DMS114 treated with DMSO at 0.1 percent for 48 hours (cell line): ENCODE results near the gene UPB1.
"Not testable (repeated sequence)": the region's sequence is repeated elsewhere in the genome, so short reads cannot be mapped to it uniquely, and the experiment has no call there.

Experiments
- DNase-seq: peaks from one replicate; lab custom pipeline; 2025; ENCODE audit not compliant: unreplicated experiment; lab: John Stamatoyannopoulos, UW

Gene UPB1

DNA sequence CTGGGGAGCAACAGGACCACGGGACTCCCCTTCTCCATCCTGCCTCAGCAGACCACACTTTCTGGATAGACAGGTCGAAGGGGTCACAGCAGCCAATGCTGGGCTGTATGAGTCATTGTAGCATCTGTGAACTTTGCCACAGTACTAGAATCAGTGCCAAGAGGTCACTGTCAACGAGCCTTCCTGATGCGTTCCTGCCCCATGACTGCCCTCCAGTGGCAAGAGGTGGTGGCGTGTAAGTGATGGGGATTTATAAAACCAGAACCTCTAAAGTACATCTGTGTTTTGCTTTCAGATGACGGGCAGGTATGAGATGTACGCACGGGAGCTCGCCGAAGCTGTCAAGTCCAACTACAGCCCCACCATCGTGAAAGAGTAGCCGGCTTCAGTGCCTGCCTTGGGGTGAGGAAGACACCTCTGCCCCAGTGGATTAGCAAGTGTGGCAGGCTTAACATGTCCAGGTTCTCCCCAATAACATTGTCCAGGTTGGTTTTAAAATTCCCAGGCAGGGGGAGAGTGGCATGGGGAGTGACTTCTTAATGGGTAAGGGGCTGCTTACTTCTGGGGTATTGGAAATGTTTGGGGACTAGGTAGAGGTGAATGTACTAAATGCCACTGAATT, 30.4 kb downstream of the UPB1 start:
- peak; percentile 16 for DNase-seq

DNA sequence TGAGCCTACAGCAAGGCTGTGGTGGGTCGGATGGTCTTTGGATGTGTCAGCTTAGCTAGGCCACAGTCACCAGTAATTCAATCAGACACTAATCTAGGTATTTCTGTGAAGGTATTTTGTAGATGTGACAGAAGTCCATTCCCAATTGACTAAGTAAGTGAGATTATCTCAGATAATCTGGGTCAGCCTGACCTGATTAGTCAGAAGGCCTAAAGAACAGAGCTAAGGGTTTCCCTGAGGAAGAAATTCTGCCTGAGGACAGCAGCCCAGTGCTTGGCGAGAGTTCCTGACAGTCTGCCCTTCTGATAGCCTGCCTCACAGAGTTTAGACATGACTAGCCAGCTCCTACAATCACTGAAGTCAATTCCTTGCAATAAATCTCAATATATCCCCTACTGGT, 31.1 kb downstream of the UPB1 start:
- DNase-seq, result no peak

DNA sequence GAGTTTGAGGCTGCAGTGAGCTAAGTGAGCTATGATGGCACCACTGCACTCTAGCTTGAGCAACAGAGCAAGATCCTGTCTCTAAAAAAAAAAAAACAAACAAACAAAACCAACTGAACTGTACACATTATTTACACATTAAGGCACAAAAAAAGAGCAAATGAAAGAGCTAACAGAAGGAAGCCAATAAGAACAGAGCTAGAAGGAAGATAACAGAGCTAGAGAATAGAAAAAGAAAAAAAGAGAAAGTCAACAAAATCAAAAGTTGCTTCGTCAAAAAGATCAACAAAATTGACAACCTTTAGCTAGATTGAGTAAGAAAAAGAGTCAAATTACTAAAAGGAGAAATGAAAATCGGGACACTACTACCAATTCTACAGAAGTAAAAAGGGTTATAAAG, 34.8 kb downstream of the UPB1 start:
- no peak for DNase-seq

DNA sequence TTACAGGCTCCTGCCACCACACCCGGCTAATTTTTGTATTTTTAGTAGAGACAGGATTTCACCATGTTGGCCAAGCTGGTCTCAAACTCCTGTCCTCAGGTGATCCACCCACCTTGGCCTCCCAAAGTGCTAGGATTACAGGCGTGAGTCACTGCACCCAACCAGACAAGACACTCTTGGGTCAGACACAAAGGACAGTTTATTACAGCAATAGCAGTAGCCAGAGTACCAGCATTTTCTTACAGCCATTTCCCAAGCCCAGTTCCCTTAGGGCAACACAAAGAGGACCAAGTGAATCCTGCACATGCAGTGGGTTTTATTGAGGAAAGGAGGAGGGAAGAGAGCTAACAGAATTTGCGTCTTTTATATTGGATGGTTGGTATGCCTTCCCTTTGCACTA, 35.8 kb downstream of the UPB1 start:
- not testable (repeated sequence) for DNase-seq

DNA sequence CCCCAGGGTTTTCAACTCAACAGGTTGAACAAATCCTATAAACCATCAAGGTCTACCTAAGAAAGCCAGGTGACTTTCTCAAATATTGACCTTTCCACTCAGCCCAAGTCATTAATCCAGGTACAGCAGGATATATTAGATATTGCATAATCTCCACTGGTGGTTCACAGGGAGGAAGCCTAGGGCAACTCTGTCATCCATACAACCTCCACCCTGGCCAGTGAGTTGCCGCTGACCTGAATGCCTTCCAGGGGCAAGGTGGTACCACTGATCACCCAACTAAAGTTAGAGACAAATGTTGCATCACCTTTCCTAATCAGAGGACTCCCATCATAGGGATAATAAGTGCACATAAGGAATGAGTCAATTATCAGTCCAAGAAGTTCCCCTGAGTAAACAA, 36.9 kb downstream of the UPB1 start:
- DNase-seq, result no peak

DNA sequence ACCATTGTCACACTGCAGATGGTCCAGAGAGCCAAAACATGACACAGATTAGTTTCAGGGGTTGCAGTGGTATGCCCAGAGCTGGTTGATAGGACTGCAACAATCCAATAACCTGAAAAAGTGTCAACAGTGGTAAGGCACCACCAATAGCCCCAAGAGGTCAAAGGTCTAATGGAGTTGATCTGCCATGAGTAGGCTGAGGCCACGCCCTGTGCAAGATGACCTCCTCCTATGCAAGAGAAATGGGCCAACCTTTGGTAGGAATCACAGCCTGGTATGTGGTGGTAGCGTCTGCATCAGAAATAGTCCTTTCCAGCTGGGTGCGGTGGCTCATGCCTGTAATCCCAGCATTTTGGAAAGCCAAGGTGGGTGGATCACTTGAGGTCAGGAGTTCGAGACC, 40.2 kb downstream of the UPB1 start:
- no peak for DNase-seq

DNA sequence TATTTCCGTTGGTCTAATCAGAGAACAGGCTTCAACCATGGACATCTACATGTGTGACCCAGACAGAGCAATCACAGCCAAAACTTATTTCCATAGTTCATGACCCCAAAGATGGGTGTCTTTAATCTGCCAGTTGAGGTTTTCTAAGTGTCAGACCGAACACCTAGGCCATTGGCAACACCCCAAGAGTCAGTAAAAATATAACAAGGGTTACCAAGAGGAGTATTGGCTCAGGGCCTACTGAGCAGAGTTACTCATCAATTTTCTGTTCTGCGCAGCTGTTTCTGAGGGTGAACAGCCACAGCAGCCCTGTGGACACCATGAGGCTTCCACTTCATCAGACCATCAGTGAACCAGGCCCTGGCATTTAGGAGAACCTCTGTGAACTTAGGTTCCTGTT, 41.0 kb downstream of the UPB1 start:
- no peak for DNase-seq

DNA sequence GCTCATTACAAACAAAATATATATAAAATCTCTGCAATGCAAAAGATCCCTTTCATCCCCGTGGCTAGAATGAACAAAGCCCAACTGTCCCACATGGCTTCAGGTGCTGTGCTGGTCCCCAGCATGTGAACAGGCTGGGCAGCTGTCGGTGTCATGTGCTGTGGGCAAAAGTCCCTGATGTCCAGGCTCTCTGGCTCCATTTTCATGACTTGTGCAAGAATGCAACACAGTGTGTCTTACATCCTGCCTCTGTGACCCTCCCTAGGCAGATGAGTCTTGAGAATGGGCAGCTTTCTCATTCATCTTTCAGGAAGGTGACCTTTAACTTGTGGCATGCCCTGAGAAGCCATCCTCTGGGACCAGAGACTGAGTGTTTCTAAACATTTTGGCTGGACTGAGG, 45.3 kb downstream of the UPB1 start:
- DNase-seq, result no peak

DNA sequence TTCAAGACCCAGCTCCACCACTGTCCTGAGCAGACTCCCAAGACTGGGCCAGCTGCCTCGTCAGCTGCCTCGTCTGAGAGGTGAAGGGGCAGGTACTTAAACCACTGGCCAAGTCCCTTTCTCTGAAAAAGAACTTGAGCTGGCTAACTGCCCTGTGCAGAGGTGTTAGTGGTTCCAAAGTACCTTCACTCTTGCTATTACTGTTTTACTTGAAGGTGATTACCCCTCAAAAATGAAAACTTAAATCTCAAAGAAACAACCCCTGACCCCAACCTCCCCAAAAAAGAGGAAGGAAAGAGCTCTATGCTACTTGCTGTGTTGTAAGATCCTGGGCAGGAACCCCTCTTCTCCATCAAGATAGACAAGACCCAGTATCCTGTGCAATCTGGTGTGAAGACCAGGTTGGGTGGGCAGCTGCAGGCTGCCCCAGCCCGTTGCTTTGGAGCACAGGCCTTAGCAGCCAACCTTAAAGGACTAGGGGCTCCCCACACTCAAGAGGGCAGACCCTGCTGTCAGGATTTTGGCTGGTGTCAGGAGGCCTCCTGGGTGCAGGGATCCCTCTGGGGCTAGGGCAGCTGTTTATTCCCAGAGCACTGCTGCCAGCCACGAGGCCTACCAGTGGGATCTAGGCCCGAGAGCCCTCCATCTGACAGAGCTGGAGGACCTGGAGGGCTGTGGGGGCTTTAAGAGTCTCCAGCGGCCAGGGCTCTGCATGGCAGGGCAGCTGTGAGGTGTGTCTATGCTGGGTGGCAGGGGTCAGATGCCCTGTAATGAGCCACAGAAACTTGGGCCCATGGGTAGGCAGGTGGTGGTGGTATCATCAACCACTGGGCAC, 46.8 kb downstream of the UPB1 start:
- no peak for DNase-seq

DNA sequence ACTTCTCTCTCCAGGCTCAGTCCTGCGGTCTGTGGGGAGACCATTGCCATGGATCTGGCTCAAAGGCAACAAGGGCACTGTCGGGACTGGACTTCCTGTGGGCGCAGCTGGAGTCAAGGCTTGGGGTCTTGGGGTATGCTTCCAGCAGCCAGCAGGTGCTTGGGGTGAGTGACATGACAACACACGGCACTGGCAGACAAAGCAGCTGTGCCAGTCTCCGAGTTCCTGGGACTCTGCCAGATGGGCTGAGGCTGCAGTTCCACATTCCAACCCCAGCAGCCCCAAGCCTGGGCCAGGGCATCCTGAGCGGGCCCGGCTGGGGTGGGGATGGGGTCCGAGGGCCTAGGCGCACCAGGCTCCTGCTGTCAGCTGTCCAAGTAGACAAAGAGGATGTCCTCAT, 47.5 kb downstream of the UPB1 start:
- no peak for DNase-seq

DNA sequence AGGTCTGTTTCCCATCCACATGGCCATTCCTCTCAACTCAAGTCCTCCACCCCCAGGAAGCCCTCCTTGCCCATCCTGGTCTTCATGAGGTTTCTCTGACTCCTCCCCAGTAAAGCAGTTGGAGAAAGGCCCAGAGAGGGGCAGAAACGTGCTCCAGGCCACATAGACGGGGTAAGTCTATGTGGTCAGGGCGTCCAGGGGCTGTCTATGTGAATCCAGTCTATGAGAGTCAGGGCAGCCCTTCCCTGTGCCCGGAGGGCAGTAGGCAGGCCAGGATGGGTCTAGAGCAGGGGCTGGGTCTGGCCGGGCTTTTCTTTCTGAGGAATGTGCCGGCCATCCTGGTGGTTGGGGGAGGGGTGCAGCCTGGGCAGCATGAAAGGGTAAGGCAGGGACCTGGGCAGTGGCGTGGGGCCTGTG, 48.1 kb downstream of the UPB1 start:
- no peak for DNase-seq

DNA sequence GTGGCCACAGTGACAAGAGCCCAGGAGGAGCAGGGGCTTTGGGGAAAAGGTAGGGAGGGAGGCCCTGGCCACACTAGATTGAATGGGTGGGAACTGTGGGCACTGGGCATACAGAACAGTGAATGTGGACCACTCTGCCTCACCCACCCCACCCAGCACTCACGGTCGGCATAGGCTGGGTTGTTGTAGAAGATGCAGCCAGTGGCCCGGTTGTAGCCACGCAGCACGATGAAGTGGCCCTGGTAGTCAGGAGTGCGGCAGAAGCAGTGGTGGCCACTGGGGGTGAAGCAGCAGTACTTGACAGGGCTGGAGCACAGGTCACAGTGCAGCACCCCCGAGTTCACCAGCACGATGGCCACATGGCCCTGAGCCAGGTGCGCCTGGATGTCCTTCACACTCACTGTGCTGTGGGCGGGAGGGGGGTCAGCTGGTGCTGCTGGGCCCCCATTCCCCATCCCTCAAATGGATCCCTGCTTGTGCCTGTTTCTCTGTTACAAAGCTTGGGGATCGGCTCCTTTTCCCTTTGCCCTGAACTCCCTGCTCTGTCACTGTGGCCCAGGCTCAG, 48.6 kb downstream of the UPB1 start:
- DNase-seq, result no peak

DNA sequence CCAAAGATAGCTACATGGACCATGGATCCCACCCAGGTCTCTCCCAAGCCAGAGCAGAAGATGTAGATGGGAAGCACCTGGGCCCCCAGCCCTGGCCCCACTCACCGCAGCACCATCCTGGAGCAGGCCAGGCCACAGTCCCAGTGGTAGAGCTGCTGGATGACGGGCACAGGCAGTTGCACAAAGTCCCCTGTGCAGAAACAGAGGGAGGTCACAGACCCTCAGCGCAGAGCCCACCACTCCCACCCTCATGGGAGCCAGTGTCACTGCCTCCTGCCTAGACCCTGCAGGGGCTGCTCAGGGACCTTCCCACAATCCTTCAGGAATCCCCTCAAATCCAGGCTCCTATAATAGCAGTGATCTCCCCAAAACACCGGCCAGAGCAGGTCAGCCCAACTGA, 53.7 kb downstream of the UPB1 start:
- no peak for DNase-seq

DNA sequence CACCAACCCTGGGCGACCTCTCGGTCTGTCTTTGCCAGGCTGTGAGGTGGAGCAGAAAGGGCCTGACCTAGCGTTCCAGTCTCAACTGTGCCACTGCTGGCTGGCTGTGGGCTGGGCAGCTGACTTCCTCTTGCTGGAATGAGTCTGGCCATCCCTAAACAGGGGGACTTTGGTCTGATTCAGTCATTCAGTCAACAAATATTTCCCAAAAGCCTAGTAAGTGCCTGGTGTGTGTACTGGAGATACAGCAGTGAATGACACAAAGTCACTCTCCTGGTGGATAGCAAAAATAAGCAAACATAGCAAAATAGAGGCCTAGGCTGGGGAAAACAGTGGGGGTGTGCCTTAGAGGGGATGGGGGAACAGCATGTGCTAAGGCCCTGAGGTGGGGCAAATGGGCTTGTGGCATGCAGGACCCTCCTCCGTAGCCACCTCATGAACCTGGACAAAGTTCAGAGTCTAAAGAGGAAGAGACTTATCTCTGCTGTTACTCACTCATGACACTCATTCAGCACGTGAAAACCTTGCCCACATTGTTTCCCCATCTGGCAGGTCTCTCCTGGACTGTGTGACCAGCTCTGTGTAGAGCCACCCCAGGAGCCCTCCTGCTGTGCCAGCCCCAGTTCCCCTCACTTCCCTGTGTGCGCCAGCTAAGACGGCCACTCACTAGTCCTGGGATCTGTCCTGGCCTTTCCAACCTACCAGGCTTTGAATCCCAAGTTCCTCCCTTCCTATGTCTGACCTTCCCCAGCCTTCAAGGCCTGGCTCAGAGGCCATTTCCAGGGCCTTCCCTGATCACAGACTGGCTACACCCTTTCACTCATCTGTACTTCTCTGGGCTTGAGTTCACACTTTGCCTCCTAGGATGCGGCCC, 55.1 kb downstream of the UPB1 start:
- no peak for DNase-seq

DNA sequence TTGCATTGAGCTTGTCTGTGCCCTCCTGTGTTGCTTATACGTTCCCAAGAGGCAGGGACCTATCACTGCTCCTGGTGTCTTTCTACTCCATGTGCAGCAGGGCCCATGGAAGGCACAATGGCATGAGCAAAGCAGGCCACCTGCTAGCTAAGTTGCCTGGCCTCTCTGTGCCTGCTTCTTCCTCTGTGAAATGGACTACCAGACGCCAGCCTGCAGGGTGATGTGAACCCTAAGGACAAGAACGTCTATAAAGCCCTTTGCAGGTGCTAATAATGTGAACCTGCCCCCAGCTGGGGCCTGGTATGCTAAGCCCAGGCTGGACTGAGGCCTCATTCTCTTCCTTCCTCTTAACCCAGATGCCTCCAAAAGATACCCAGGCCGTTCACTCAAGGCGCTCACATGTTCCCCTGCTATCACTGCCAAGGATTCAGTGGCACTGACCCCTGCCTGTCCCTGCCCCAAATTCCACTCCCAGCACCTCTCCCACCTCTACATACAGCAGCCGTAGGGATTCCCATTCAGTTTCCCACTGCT, 55.8 kb downstream of the UPB1 start:
- DNase-seq, result no peak

DNA sequence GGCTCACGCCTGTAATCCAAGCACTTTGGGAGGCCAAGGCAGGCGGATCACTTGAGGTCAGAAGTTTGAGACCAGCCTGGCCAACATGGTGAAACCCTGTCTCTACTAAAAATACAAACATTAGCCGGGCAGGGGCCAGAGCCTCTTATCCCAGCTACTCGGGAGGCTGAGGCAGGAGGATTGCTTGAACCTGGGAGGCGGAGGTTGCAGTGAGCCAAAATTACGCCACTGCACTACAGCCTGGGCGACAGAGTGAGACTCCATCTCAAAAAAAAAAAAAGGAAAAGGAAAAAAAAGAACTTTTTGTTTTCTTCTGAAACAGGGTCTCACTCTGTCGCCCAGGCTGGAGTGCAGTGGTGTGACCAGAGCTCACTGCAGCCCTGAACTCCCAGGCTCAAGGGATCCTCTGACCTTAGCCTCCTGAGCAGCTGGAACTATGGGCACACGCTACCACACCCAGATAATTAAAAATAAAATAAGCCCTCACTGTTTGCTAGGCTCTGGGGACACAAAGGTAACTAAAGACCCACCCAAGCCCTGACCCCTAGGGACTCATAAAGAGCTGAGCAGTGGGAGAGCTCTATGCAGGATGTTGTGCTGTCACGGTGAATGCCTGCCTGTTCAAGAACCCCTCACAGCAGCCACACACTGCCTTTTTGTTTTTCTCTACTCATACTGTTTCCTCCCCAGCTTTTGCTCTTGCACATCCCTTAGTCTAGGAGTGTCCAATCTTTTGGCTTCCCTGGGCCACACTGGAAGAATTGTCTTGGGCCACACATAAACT, 57.6 kb downstream of the UPB1 start:
- DNase-seq, result not testable (repeated sequence)

DNA sequence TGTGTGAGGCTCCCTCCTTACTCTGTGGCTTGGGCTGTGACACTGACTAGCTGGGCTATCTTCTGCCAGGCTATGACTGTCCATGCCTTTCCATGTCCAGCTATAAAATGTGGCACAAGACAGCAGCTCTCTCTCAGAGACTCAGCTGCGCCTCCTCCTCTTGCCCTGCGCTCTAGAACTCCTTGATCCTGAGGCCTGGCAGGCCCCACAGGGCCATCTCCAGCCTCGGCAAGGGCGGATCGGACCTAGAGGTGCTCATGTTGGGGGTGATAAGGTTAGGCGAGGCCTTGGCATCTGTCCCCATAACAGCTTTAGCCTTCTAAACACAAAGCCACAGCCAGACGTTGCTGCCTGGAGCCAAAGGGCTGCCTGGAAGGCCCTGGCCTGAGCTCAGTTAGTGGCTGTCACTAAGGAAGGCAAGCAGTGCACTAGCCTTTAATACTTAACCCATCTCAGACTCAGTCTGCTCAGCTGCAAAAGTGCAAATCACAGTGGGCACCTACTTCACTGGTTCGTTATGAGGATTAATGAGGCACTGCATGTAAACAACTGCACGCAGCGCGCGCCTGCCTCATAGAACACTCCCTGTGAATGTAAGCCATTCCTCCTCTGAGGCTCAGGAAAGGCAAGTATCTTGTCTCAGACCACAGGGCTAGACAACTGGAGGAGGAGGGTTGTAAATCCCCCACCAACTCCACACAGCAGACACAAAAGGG, 58.6 kb downstream of the UPB1 start:
- DNase-seq, result no peak

DNA sequence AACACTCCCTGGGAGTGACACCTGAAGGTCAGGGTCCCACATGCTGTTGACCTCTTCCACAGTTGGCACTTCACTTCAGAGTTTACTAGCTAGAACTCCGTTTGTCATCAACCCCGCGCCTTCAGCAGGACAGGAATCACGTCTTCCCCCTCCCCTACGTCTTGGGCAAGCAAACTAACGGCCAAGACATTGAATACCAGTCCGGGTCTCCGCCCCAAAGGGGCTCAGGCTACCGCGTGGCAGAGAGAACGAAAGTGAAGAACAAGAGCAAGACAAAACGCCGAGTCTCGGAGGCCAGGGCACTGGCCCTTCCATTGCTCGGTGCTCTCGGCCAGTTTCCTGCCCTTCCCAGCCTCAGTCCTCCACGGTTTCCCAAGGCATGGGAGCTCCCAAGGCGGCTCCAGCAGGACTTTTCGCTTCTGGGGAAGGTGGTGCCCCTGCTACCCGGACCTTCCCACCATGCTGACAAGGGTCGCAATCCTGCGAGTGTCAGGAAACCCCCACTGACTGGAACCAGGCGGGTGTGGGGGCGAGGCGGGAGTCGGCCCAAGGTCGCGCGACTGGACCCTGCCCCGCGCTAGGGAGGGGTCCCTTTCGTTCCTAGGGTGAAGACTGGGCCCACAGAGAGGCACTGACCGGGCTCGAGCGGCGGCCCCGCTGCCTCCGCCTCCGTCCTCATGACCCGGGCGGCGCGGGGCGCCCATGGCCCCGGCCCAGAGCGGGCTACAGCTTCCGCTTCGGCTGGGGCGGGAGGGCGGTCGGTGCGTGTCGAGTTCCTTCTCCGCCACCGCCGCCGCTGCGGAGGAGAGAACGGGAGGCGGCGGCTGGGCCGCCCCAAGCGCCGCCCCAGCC, 59.4 kb downstream of the UPB1 start, which contains the start of gene GUCD1:
Gene GUCD1 (minus strand): TSS at position 826 of the 852 bp plus-strand sequence. CDS start 147 bp downstream, at position 679.
- DNase-seq, result no peak
